Activated CD4-positive, alpha-beta T cell treated with anti-CD3 and anti-CD28 coated beads, Interleukin-2, amount 50 U/mL, for 16 hours (primary cell): ENCODE results near the gene RAP1B.
"Not testable (repeated sequence)": the region's sequence is repeated elsewhere in the genome, so short reads cannot be mapped to it uniquely, and the experiment has no call there.

Experiments
- DNase-seq: peaks from one replicate; pipeline ENCODE4 v3.0.0-alpha.2; 2020

RAP1B gene

GRCh38 chr12:68637439-68637838, 26.7 kb downstream of the RAP1B start:
- not testable (repeated sequence) for DNase-seq

GRCh38 chr12:68638171-68638570, 27.5 kb downstream of the RAP1B start:
- no peak for DNase-seq

GRCh38 chr12:68638721-68639395, 28.2 kb downstream of the RAP1B start:
- DNase-seq: no peak

GRCh38 chr12:68639396-68639767, 28.7 kb downstream of the RAP1B start:
- DNase-seq: no peak

- DNase-seq: peak; percentile 78
Observed at GRCh38 chr12:68641138-68641537, 30.4 kb downstream of the RAP1B start.

GRCh38 chr12:68646484-68646883, 35.8 kb downstream of the RAP1B start:
- DNase-seq: no peak

- DNase-seq: no peak
Observed at GRCh38 chr12:68647507-68647906, 36.8 kb downstream of the RAP1B start.

GRCh38 chr12:68648179-68648578, 37.5 kb downstream of the RAP1B start:
- DNase-seq: peak; percentile 81

GRCh38 chr12:68665016-68665569, 54.4 kb downstream of the RAP1B start:
- no peak for DNase-seq

- DNase-seq: no peak
Observed at GRCh38 chr12:68667291-68667690, 56.6 kb downstream of the RAP1B start.

GRCh38 chr12:68667896-68668295, 57.2 kb downstream of the RAP1B start:
- no peak for DNase-seq

- DNase-seq: no peak
Observed at GRCh38 chr12:68671179-68671578, 60.5 kb downstream of the RAP1B start.

GRCh38 chr12:68673788-68674187, 63.1 kb downstream of the RAP1B start:
- DNase-seq: peak; percentile 54

- no peak for DNase-seq
Observed at GRCh38 chr12:68674376-68674775, 63.7 kb downstream of the RAP1B start.

- DNase-seq: peak; percentile 72
Observed at GRCh38 chr12:68675101-68675842, 64.6 kb downstream of the RAP1B start.

GRCh38 chr12:68676854-68677253, 66.2 kb downstream of the RAP1B start:
- DNase-seq: not testable (repeated sequence)

DNA sequence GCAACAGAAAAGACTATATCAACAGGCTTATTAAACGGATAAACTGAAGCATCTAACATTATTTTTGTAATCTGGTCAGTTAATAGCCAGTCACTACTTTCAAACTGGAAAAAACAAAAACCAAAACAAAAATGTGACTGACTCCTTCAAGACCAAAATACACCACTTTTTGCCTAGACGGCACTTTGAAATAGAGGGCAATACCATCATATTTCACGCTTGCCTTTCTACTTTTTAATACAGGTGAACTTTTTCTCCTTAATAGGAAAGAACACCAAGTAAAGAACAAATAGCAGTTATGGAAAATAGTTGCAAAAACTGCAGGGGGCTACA, 75.5 kb downstream of the RAP1B start:
- DNase-seq: no peak

- peak; percentile 98 for DNase-seq
Observed at GRCh38 chr12:68686595-68687521, 76.2 kb downstream of the RAP1B start, which contains the start of gene NUP107. TSS of gene NUP107 (plus strand) at chr12:68686978. CDS start at chr12:68687066, 88 bp downstream.

DNA sequence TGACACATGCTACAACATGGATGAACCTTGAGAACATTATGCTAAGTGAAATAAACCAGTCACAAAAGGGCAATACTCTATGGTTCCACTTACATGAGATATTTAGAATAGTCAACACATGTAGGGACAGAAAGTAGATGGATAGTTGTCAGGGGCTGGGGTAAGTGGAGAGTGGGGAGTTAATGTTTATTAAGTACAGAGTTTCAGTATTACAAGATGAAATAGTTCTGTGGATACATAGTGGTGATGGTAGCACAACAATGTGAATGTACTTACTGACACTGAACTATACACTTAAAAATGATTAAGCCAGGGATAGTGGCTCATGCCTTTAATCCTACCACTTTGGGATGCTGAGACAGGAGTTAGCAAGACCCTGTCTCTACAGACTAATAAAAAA, 84.8 kb downstream of the RAP1B start:
- DNase-seq: no peak

DNA sequence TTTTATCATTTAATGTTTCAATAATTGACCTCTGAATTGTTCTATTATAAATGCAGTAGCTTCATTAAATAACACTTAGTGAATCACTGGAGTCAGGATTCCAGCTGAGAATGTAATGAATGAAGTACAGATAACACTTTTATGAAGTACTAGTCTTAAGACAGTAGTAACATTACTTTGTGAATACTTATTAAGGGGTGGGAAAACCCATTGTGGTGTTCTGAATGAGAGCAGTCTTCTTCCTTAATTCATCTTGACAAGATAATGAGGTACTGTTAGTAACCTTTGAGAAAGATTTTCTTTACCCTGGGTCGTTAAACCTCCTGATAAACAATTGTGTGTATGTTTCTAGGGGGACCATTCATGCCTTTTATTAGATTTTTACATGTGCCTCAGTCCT, 88.8 kb downstream of the RAP1B start:
- DNase-seq: no peak
